GM08714 (cell line): ENCODE results near the gene RAD51C.

Experiments
- H3K4me3 ChIP-seq: fragments of 200-500 bp; sonication (Bioruptor generic); 2 replicates; pipeline ENCODE4 v1.5.1; 2014; ENCODE audit warnings: mild to moderate bottlenecking, low read length, inconsistent platforms
- ZNF274 ChIP-seq: IDR thresholded peaks from 2 replicates; pipeline ENCODE4 v1.6.1; 2012; ENCODE audit warnings: mild to moderate bottlenecking, low read depth, low read length

Gene RAD51C

GRCh38 chr17:58699771-58700170 is 7.4 kb downstream of the RAD51C start:
- no peak overlapping the region for H3K4me3 ChIP-seq
- no peak for TF ChIP-seq ZNF274

GRCh38 chr17:58702045-58702476 is 9.7 kb downstream of the RAD51C start:
- no peak for TF ChIP-seq ZNF274
- no peak overlapping the region; the same call in 1 of the 2 replicates for H3K4me3 ChIP-seq

GRCh38 chr17:58702708-58703107 is 10.3 kb downstream of the RAD51C start:
- no peak for TF ChIP-seq ZNF274
- peak overlapping the region; percentile 20; the same call in 1 of the 2 replicates for H3K4me3 ChIP-seq

- H3K4me3 ChIP-seq = no peak overlapping the region
- no peak for TF ChIP-seq ZNF274
These were observed 10.9 kb downstream of the RAD51C start for GRCh38 chr17:58703137-58703915.

GRCh38 chr17:58703916-58704286 is 11.5 kb downstream of the RAD51C start:
- H3K4me3 ChIP-seq = no peak overlapping the region
- TF ChIP-seq ZNF274 = no peak

- TF ChIP-seq ZNF274 = no peak
- no peak overlapping the region for H3K4me3 ChIP-seq
These were observed 14.1 kb downstream of the RAD51C start for GRCh38 chr17:58706351-58707140.

- no peak for TF ChIP-seq ZNF274
- no peak overlapping the region for H3K4me3 ChIP-seq
These were observed 18.6 kb downstream of the RAD51C start for GRCh38 chr17:58710948-58711552.

GRCh38 chr17:58722274-58722673 is 29.9 kb downstream of the RAD51C start:
- no peak overlapping the region for H3K4me3 ChIP-seq
- no peak for TF ChIP-seq ZNF274

- no peak overlapping the region for H3K4me3 ChIP-seq
- TF ChIP-seq ZNF274 = no peak
These were observed 30.3 kb downstream of the RAD51C start for GRCh38 chr17:58722696-58723095.

- no peak for TF ChIP-seq ZNF274
- H3K4me3 ChIP-seq = no peak overlapping the region
These were observed 36.4 kb downstream of the RAD51C start for GRCh38 chr17:58728798-58729197.

GRCh38 chr17:58730937-58731336 is 38.5 kb downstream of the RAD51C start:
- TF ChIP-seq ZNF274 = no peak
- H3K4me3 ChIP-seq = no peak overlapping the region

GRCh38 chr17:58734040-58734439 is 41.6 kb downstream of the RAD51C start:
- TF ChIP-seq ZNF274 = no peak
- H3K4me3 ChIP-seq = no peak overlapping the region

GRCh38 chr17:58734811-58735210 is 42.4 kb downstream of the RAD51C start:
- TF ChIP-seq ZNF274 = no peak
- H3K4me3 ChIP-seq = no peak overlapping the region

- TF ChIP-seq ZNF274 = no peak
These were observed 48.8 kb downstream of the RAD51C start for GRCh38 chr17:58741121-58741625.

More at GRCh38 chr17:58741121-58741625, 48.8 kb downstream of the RAD51C start:
- H3K4me3 ChIP-seq = no peak overlapping the region
